IMR-90 (cell line): ENCODE data around the gene CELF5. TPM values are rescaled to one million over a fixed set of nuclear protein-coding genes. Genes with fewer than 3 reads are reported as not detected.

ENCODE experiments used
- ATAC-seq: fragments of 200-7000 bp; cut with Tn5 transposase; 2 replicates; pipeline ENCODE4 v1.9.1; 2020; ENCODE audit warnings: low read depth, mild to moderate bottlenecking, moderate library complexity
- BruUV-seq: library from RNA; stranded (reverse); fragments of 400-500 nt; replicated peaks from 2 replicates; lab custom pipeline; 2021; lab: Mats Ljungman, UMichigan
- CTCF ChIA-PET: fragments of 300-600 bp; formaldehyde crosslinking; extraction: SDS; loops from one replicate; lab custom pipeline; 2021; ENCODE audit warnings: antibody characterized with exemption; lab: Yijun Ruan, JAX
- POLR2A ChIA-PET: fragments of 300-600 bp; sonication (Branson Sonifier 250); formaldehyde crosslinking; loops from one replicate; lab custom pipeline; 2022; ENCODE audit warnings: antibody characterized with exemption; ENCODE audit not compliant: unreplicated experiment; lab: Charles Lee
- DNase-seq: peaks from one replicate; pipeline ENCODE4 v3.0.0; 2013
- H2AFZ ChIP-seq: replicated peaks from 2 replicates; pipeline ENCODE3; 2013; ENCODE audit warnings: low read length, mild to moderate bottlenecking; ENCODE audit not compliant: poor library complexity
- H2AK5ac ChIP-seq: 2 replicates; pipeline ENCODE4 v1.6.1; 2013; ENCODE audit warnings: low read depth, low read length, inconsistent platforms
- H2AK9ac ChIP-seq: replicated peaks from 2 replicates; pipeline ENCODE3; 2013; ENCODE audit warnings: mild to moderate bottlenecking, low read depth, low read length, moderate library complexity; ENCODE audit not compliant: poor library complexity
- H2BK120ac ChIP-seq: 2 replicates; pipeline ENCODE4 v1.6.1; 2013; ENCODE audit warnings: low read depth, low read length, inconsistent platforms
- H2BK15ac ChIP-seq: 3 replicates; pipeline ENCODE4 v1.6.1; 2013; ENCODE audit warnings: low read depth, low read length, inconsistent platforms
- H2BK20ac ChIP-seq: 2 replicates; pipeline ENCODE4 v1.6.1; 2013; ENCODE audit warnings: low read depth, mild to moderate bottlenecking, inconsistent platforms, low read length, moderate library complexity
- H2BK5ac ChIP-seq: 2 replicates; pipeline ENCODE4 v1.6.1; 2013; ENCODE audit warnings: mild to moderate bottlenecking, low read depth, low read length, inconsistent platforms; ENCODE audit not compliant: poor library complexity, severe bottlenecking
- H3K14ac ChIP-seq: replicated peaks from 2 replicates; pipeline ENCODE4 v1.6.1; 2013; ENCODE audit warnings: low read depth, low read length, inconsistent platforms
- H3K18ac ChIP-seq: 2 replicates; pipeline ENCODE4 v1.6.1; 2013; ENCODE audit warnings: low read depth, low read length, control low read depth
- H3K23ac ChIP-seq: 2 replicates; pipeline ENCODE4 v1.6.1; 2013; ENCODE audit warnings: low read depth, low read length, inconsistent platforms
- H3K27ac ChIP-seq: 2 replicates; pipeline ENCODE4 v1.5.1; 2013; ENCODE audit warnings: mild to moderate bottlenecking, control low read depth, low read length; ENCODE audit not compliant: insufficient read depth
- H3K27me3 ChIP-seq: 2 replicates; pipeline ENCODE4 v1.6.1; 2013; ENCODE audit warnings: low read length; ENCODE audit not compliant: control insufficient read depth, insufficient read depth
- H3K36me3 ChIP-seq: 2 replicates; pipeline ENCODE4 v1.6.1; 2013; ENCODE audit warnings: low read length, mixed read lengths; ENCODE audit not compliant: control insufficient read depth, insufficient read depth
- H3K4ac ChIP-seq: 2 replicates; pipeline ENCODE4 v1.6.1; 2013; ENCODE audit warnings: low read depth, low read length, inconsistent platforms
- H3K4me1 ChIP-seq: 2 replicates; pipeline ENCODE4 v1.6.1; 2013; ENCODE audit warnings: low read length, mixed read lengths; ENCODE audit not compliant: control insufficient read depth, insufficient read depth
- H3K4me2 ChIP-seq: 2 replicates; pipeline ENCODE4 v1.6.1; 2013; ENCODE audit warnings: low read depth, mild to moderate bottlenecking, control low read depth, low read length, moderate library complexity
- H3K4me3 ChIP-seq: 2 replicates; pipeline ENCODE4 v1.5.1; 2013; ENCODE audit warnings: low read depth, mild to moderate bottlenecking, control low read depth, low read length, moderate library complexity; ENCODE audit not compliant: insufficient read depth
- H3K56ac ChIP-seq: 2 replicates; pipeline ENCODE4 v1.6.1; 2013; ENCODE audit warnings: low read length, inconsistent platforms; ENCODE audit not compliant: insufficient read depth; ENCODE audit errors: extremely low read depth
- H3K79me1 ChIP-seq, 2 experiments: 2 replicates each; pipeline ENCODE4 v1.6.1; 2013; ENCODE audit warnings: low read length in 2 of 2, inconsistent platforms in 1 of 2, low read depth in 1 of 2
- H3K9ac ChIP-seq: 2 replicates; pipeline ENCODE4 v1.6.1; 2013; ENCODE audit warnings: low read depth, low read length, control low read depth
- H3K9me1 ChIP-seq: 2 replicates; pipeline ENCODE4 v1.6.1; 2013; ENCODE audit warnings: low read length, inconsistent platforms; ENCODE audit not compliant: insufficient read depth
- H3K9me3 ChIP-seq: 2 replicates; pipeline ENCODE4 v1.6.1; 2013; ENCODE audit warnings: low read length; ENCODE audit not compliant: control insufficient read depth, insufficient read depth
- H4K20me1 ChIP-seq: 2 replicates; pipeline ENCODE4 v1.6.1; 2013; ENCODE audit warnings: low read length, inconsistent platforms; ENCODE audit not compliant: insufficient read depth
- H4K5ac ChIP-seq: 2 replicates; pipeline ENCODE4 v1.6.1; 2013; ENCODE audit warnings: mild to moderate bottlenecking, low read depth, low read length, control low read depth
- H4K8ac ChIP-seq, 2 experiments: 2 replicates each; pipeline ENCODE4 v1.6.1; 2013; ENCODE audit warnings: low read depth in 2 of 2, low read length in 2 of 2, control low read depth in 1 of 2, inconsistent platforms in 1 of 2
- H4K91ac ChIP-seq: 2 replicates; pipeline ENCODE4 v1.6.1; 2013; ENCODE audit warnings: low read depth, low read length, inconsistent platforms; ENCODE audit not compliant: insufficient read depth
- FOS ChIP-seq: fragments of 150-350 bp; IDR thresholded peaks from 2 replicates; pipeline ENCODE4 v1.6.1; 2016; ENCODE audit warnings: low read depth, low read length
- MAZ ChIP-seq: IDR thresholded peaks from 2 replicates; pipeline ENCODE4 v1.6.1; 2012; ENCODE audit warnings: low read depth, mild to moderate bottlenecking, low read length, improper control_type of control experiment, moderate library complexity, borderline replicate concordance
- POLR2A ChIP-seq: IDR thresholded peaks from 2 replicates; pipeline ENCODE4 v1.6.1; 2012; ENCODE audit warnings: mild to moderate bottlenecking, low read depth, low read length
- RAD21 ChIP-seq: IDR thresholded peaks from 2 replicates; pipeline ENCODE4 v1.6.1; 2012; ENCODE audit warnings: low read length, improper control_type of control experiment
- WGBS, 2 experiments: methylation state at CpG; one replicate each; pipeline versions ENCODE4 v1.1.5 to v1.1.7; 2013; ENCODE audit warnings: missing lambda C conversion rate in 2 of 2; ENCODE audit not compliant: insufficient read length in 1 of 2; ENCODE audit errors: extremely low coverage in 2 of 2; 5-methylcytosine and 5-hydroxymethylcytosine counted together
- dilution Hi-C: fragments of 300-500 bp; cut with HindIII; formaldehyde crosslinking; loops from one replicate; pipeline ENCODE4 v1.14.3; 2018; ENCODE audit warnings: low sequenced_read_pairs; ENCODE audit not compliant: unreplicated experiment
- in situ Hi-C: fragments of 300-500 bp; cut with MboI; formaldehyde crosslinking; loops from 3 replicates; pipeline ENCODE4 v1.14.3; 2019; ENCODE audit warnings: low sequenced_read_pairs, inconsistent platforms, mixed read lengths
- intact Hi-C: fragments of 100-400 bp; cut with micrococcal nuclease; formaldehyde crosslinking; loops from 2 replicates; pipeline ENCODE4 v1.10.0; 2022
- polyA plus RNA-seq, 3 experiments: library from polyadenylated mRNA; depleted of rRNA; stranded (reverse); fragments of >200 nt; gene quantifications; 2 replicates each; pipeline ENCODE4 v1.2.3, GENCODE V29; 2012; ENCODE audit warnings: low replicate concordance in 1 of 3
- total RNA-seq: library from RNA; depleted of rRNA; stranded (reverse); fragments of >200 nt; gene quantifications from 2 replicates; pipeline ENCODE4 v1.2.3, GENCODE V29; 2012

Gene CELF5
- total and polyA plus RNA-seq, 2 of the 4 experiments (the other 2 are of a cell fraction): 0.02 TPM; not detected in 1

GRCh38 chr19:3262362-3262761 lies 37.9 kb downstream of the CELF5 start:
- H3K36me3 ChIP-seq: no peaks in the 10 kb centered on the region
- H2AK5ac ChIP-seq: no peak overlapping the region
- no peak overlapping the region for H3K18ac ChIP-seq
- TF ChIP-seq FOS (no peak), RAD21 (no peak), POLR2A (no peak), MAZ (no peak)
- H3K9me1 ChIP-seq: no peaks in the 10 kb centered on the region
- no peak overlapping the region for H3K4ac ChIP-seq
- intact Hi-C loops (no loop called here), in situ Hi-C loops (no loop called here), dilution Hi-C loops (no loop called here)
- no peaks in the 10 kb centered on the region for H3K9me3 ChIP-seq
- no TSS peak for BruUV-seq
- H3K79me1 ChIP-seq: no peaks in the 10 kb centered on the region
- no peak overlapping the region for H3K9ac ChIP-seq
- no peak overlapping the region for H2BK20ac ChIP-seq
- DNase-seq (no peak), ATAC-seq (no peak)
- no peaks in the 10 kb centered on the region for H3K4me1 ChIP-seq
- POLR2A ChIA-PET: no interaction called here
- H2BK5ac ChIP-seq: no peak overlapping the region
- H2BK120ac ChIP-seq: no peak overlapping the region
- CTCF ChIA-PET: no interaction called here
- no peak overlapping the region for H3K4me3 ChIP-seq
- H3K23ac ChIP-seq: no peak overlapping the region
- no peak overlapping the region for H3K4me2 ChIP-seq
- H3K14ac ChIP-seq: no peak overlapping the region
- no peak overlapping the region for H2AK9ac ChIP-seq
- no peak overlapping the region for H2AFZ ChIP-seq
- H4K91ac ChIP-seq: no peak overlapping the region
- no peak overlapping the region for H3K56ac ChIP-seq
- no peaks in the 10 kb centered on the region for H4K20me1 ChIP-seq
- peaks cover 23% of the 10 kb centered on the region for H3K27me3 ChIP-seq
- 61% methylated on average over 2 of the region's 7 CpGs; no CpG with 5 or more reads in 1 of the 2 experiments for WGBS, 2 experiments
- no peak overlapping the region for H4K8ac ChIP-seq
- no peak overlapping the region for H2BK15ac ChIP-seq
- H4K5ac ChIP-seq: no peak overlapping the region
- no peak overlapping the region for H3K27ac ChIP-seq
